H1 (cell line): ENCODE results near the gene TEAD1. TPM values are rescaled to one million over a fixed set of nuclear protein-coding genes. Genes with fewer than 3 reads are reported as not detected.

Source experiments
- CTCF ChIA-PET: fragments of 300-600 bp; sonication (Branson Sonifier 250); formaldehyde crosslinking; loops from one replicate; lab custom pipeline; 2021; ENCODE audit not compliant: partially characterized antibody; lab: Charles Lee
- POLR2A ChIA-PET: fragments of 300-600 bp; sonication (Branson Sonifier 250); formaldehyde crosslinking; loops from one replicate; lab custom pipeline; 2021; ENCODE audit warnings: inconsistent platforms; ENCODE audit not compliant: partially characterized antibody; lab: Charles Lee
- DNase-seq, 2 experiments: peaks; one replicate each; pipeline versions ENCODE4 v3.0.0 to v3.0.0-alpha.2; 2010 to 2022; ENCODE audit warnings: low spot score in 2 of 2, low read depth in 1 of 2, mixed read lengths in 1 of 2
- FAIRE-seq: peaks from 2 replicates; lab custom pipeline; 2011; peaks lifted over from hg19 to GRCh38; lab: Jason Lieb, UNC
- H2AFZ ChIP-seq: 2 replicates; pipeline ENCODE4 v1.8.1; 2012; ENCODE audit warnings: low read length, inconsistent platforms
- H2AK5ac ChIP-seq: 2 replicates; pipeline ENCODE4 v1.6.1; 2013; ENCODE audit warnings: low read depth, low read length
- H2BK120ac ChIP-seq: replicated peaks from 2 replicates; pipeline ENCODE3; 2013; ENCODE audit warnings: low read depth, low read length, inconsistent platforms
- H2BK12ac ChIP-seq: 2 replicates; pipeline ENCODE4 v1.6.1; 2013; ENCODE audit warnings: low read depth, low read length
- H2BK15ac ChIP-seq: 2 replicates; pipeline ENCODE4 v1.6.1; 2013; ENCODE audit warnings: low read length
- H2BK20ac ChIP-seq: 2 replicates; pipeline ENCODE4 v1.6.1; 2013; ENCODE audit warnings: low read length
- H2BK5ac ChIP-seq: 2 replicates; pipeline ENCODE4 v1.6.1; 2013; ENCODE audit warnings: low read depth, low read length
- H3K14ac ChIP-seq: 2 replicates; pipeline ENCODE4 v1.6.1; 2013; ENCODE audit warnings: inconsistent platforms; ENCODE audit not compliant: insufficient read length
- H3K18ac ChIP-seq: 2 replicates; pipeline ENCODE4 v1.6.1; 2013; ENCODE audit warnings: low read length; ENCODE audit errors: extremely low read depth
- H3K23ac ChIP-seq: 2 replicates; pipeline ENCODE4 v1.6.1; 2013; ENCODE audit warnings: inconsistent platforms; ENCODE audit not compliant: insufficient read length
- H3K23me2 ChIP-seq: 2 replicates; pipeline ENCODE4 v1.6.1; 2013; ENCODE audit warnings: low read depth, low read length
- H3K27ac ChIP-seq: 2 replicates; pipeline ENCODE4 v1.6.1; 2011; ENCODE audit warnings: low read depth, low read length, inconsistent platforms
- H3K27me3 ChIP-seq, 4 experiments: replicated peaks in 1 of 4; 1 replicate in 1 of 4; 2 replicates in 3 of 4; pipeline versions ENCODE4 v1.6.1 to v1.8.1; 2011 to 2013; ENCODE audit warnings: low read length in 3 of 4, mild to moderate bottlenecking in 3 of 4, inconsistent platforms in 2 of 4, mixed read lengths in 2 of 4, moderate library complexity in 1 of 4; ENCODE audit not compliant: control insufficient read depth in 3 of 4, insufficient read depth in 3 of 4; ENCODE audit errors: extremely low read depth in 1 of 4
- H3K36me3 ChIP-seq, 4 experiments: 2 replicates each; pipeline versions ENCODE4 v1.6.1 to v1.8.1; 2011 to 2013; ENCODE audit warnings: mild to moderate bottlenecking in 4 of 4, low read length in 3 of 4, moderate library complexity in 2 of 4, control low read depth in 1 of 4, inconsistent platforms in 1 of 4; ENCODE audit not compliant: insufficient read depth in 4 of 4, control insufficient read depth in 2 of 4
- H3K4ac ChIP-seq: replicated peaks from 2 replicates; pipeline ENCODE3; 2013; ENCODE audit warnings: low read length, low read depth, mixed read lengths, inconsistent platforms; ENCODE audit not compliant: insufficient read length
- H3K4me1 ChIP-seq, 4 experiments: replicated peaks in 1 of 4; 1 replicate in 1 of 4; 2 replicates in 3 of 4; pipeline versions ENCODE4 v1.6.1 to v1.8.1; 2011 to 2013; ENCODE audit warnings: low read length in 3 of 4, inconsistent platforms in 2 of 4, mixed read lengths in 1 of 4; ENCODE audit not compliant: insufficient read depth in 4 of 4, control insufficient read depth in 3 of 4
- H3K4me2 ChIP-seq, 2 experiments: 2 replicates each; pipeline versions ENCODE4 v1.6.1 to v1.8.1; 2011 to 2013; ENCODE audit warnings: low read depth in 2 of 2, low read length in 2 of 2, control low read depth in 1 of 2, inconsistent platforms in 1 of 2, mild to moderate bottlenecking in 1 of 2; ENCODE audit not compliant: insufficient read depth in 1 of 2
- H3K4me3 ChIP-seq, 4 experiments: fragments of 200-600, 300-600 bp in 1 of 4; sonication (generic), shearing (Covaris generic), sonication (Bioruptor Twin) in 1 of 4; 2 replicates each; pipeline versions ENCODE4 v1.5.1 to v1.8.1; 2011 to 2016; ENCODE audit warnings: low read length in 4 of 4, low read depth in 3 of 4, control low read depth in 2 of 4, inconsistent platforms in 2 of 4, mild to moderate bottlenecking in 2 of 4, mixed read lengths in 1 of 4, moderate library complexity in 1 of 4; ENCODE audit not compliant: insufficient read depth in 2 of 4; ENCODE audit errors: extremely low read depth in 1 of 4
- H3K56ac ChIP-seq: replicated peaks from 2 replicates; pipeline ENCODE3; 2013; ENCODE audit warnings: low read depth, mild to moderate bottlenecking, mixed read lengths, low read length, inconsistent platforms; ENCODE audit not compliant: insufficient read length
- H3K79me1 ChIP-seq: 2 replicates; pipeline ENCODE4 v1.6.1; 2013; ENCODE audit warnings: low read depth, low read length, control low read depth
- H3K79me2 ChIP-seq, 2 experiments: 2 replicates each; pipeline versions ENCODE4 v1.6.1 to v1.8.1; 2012 to 2013; ENCODE audit warnings: low read length in 2 of 2, mild to moderate bottlenecking in 2 of 2, inconsistent platforms in 1 of 2; ENCODE audit not compliant: insufficient read depth in 2 of 2, control insufficient read depth in 1 of 2
- H3K9ac ChIP-seq, 4 experiments: replicated peaks in 1 of 4; 1 replicate in 1 of 4; 2 replicates in 3 of 4; pipeline versions ENCODE4 v1.6.1 to v1.8.1; 2011 to 2013; ENCODE audit warnings: low read depth in 3 of 4, low read length in 3 of 4, control low read depth in 2 of 4, mild to moderate bottlenecking in 2 of 4, moderate library complexity in 2 of 4, inconsistent platforms in 1 of 4; ENCODE audit errors: extremely low read depth in 1 of 4
- H3K9me3 ChIP-seq, 2 experiments: 2 replicates each; pipeline versions ENCODE4 v1.6.1 to v1.8.1; 2012 to 2013; ENCODE audit warnings: mild to moderate bottlenecking in 2 of 2, moderate library complexity in 2 of 2, control low read depth in 1 of 2, inconsistent platforms in 1 of 2, low read depth in 1 of 2, low read length in 1 of 2, mixed read lengths in 1 of 2; ENCODE audit not compliant: insufficient read depth in 2 of 2
- H4K20me1 ChIP-seq, 2 experiments: replicated peaks in 1 of 2; 2 replicates each; pipeline versions ENCODE3 to v1.8.1; 2011 to 2013; ENCODE audit warnings: inconsistent platforms in 2 of 2, low read length in 2 of 2, mild to moderate bottlenecking in 1 of 2; ENCODE audit not compliant: insufficient read depth in 2 of 2, control insufficient read depth in 1 of 2
- H4K5ac ChIP-seq: 2 replicates; pipeline ENCODE4 v1.6.1; 2013; ENCODE audit warnings: low read length, low read depth, mixed read lengths, inconsistent platforms; ENCODE audit not compliant: insufficient read length
- H4K8ac ChIP-seq: 2 replicates; pipeline ENCODE4 v1.8.0; 2013; ENCODE audit warnings: mild to moderate bottlenecking, moderate library complexity, low read length, inconsistent platforms; ENCODE audit not compliant: insufficient read depth; ENCODE audit errors: extremely low read depth
- H4K91ac ChIP-seq: replicated peaks from 2 replicates; pipeline ENCODE3; 2013; ENCODE audit warnings: low read length, mixed read lengths, inconsistent platforms; ENCODE audit not compliant: insufficient read length
- ASH2L ChIP-seq: fragments of 200-600, 300-600 bp; sonication (generic); IDR thresholded peaks from one replicate; pipeline ENCODE4 v1.7.1; 2017; ENCODE audit warnings: low read length
- BCL11A ChIP-seq, 2 experiments: IDR thresholded peaks; one replicate each; pipeline ENCODE4 v1.6.1; 2011; ENCODE audit warnings: low read depth in 2 of 2, low read length in 2 of 2, mild to moderate bottlenecking in 2 of 2
- CBX5 ChIP-seq: fragments of 300-800, 300-1000 bp; sonication (generic); IDR thresholded peaks from 2 replicates; pipeline ENCODE4 v1.7.1; 2016; ENCODE audit warnings: antibody characterized with exemption, low read length, low read depth
- EGR1 ChIP-seq: IDR thresholded peaks from 2 replicates; pipeline ENCODE4 v1.6.1; 2011; ENCODE audit warnings: low read depth, low read length, borderline replicate concordance
- EZH2 ChIP-seq: fragments of 200-600 bp; sonication (generic); IDR thresholded peaks from 2 replicates; pipeline ENCODE4 v1.7.1; 2012; ENCODE audit warnings: low read depth, mild to moderate bottlenecking, moderate library complexity, low read length, inconsistent platforms; ENCODE audit not compliant: severe bottlenecking
- MAX ChIP-seq: IDR thresholded peaks from 2 replicates; pipeline ENCODE4 v1.6.1; 2012; ENCODE audit warnings: inconsistent platforms
- SP1 ChIP-seq: IDR thresholded peaks from 2 replicates; pipeline ENCODE4 v1.6.1; 2011; ENCODE audit warnings: low read depth, low read length
- TAF1 ChIP-seq: IDR thresholded peaks from 2 replicates; pipeline ENCODE4 v1.6.1; 2011; ENCODE audit warnings: mild to moderate bottlenecking, low read depth, low read length
- TBP ChIP-seq: IDR thresholded peaks from 2 replicates; pipeline ENCODE4 v1.6.1; 2011; ENCODE audit warnings: low read depth, low read length, improper control_type of control experiment
- USF2 ChIP-seq: IDR thresholded peaks from 2 replicates; pipeline ENCODE4 v1.6.1; 2011; ENCODE audit warnings: low read length, improper control_type of control experiment
- WGBS, 2 experiments: shearing (Covaris generic) in 1 of 2; methylation state at CpG; one replicate each; pipeline versions ENCODE4 v1.1.6 to v1.1.7; 2013 to 2015; ENCODE audit warnings: low lambda C conversion rate in 2 of 2, mixed read lengths in 2 of 2, inconsistent platforms in 1 of 2, low coverage in 1 of 2, missing lambda C conversion rate in 1 of 2; ENCODE audit not compliant: insufficient replicate concordance in 2 of 2, insufficient coverage in 1 of 2, insufficient read length in 1 of 2; ENCODE audit errors: extremely low coverage in 1 of 2, missing lambda C conversion rate in 1 of 2; 5-methylcytosine and 5-hydroxymethylcytosine counted together
- polyA plus RNA-seq, 7 experiments: library from polyadenylated mRNA; depleted of rRNA in 3 of 7; stranded (reverse) in 5 of 7; unstranded in 2 of 7; fragments of >200 nt in 5 of 7; fragments of 200-250 nt in 2 of 7; gene quantifications; 1 replicate in 5 of 7; 2 replicates in 1 of 7; 4 replicates in 1 of 7; pipeline versions ENCODE4 v1.2.1 to v1.2.3, GENCODE V29; 2011 to 2013; ENCODE audit warnings: missing spikeins in 2 of 7, mixed read lengths in 2 of 7
- total RNA-seq: library from RNA; stranded (reverse); fragmentation: NEBNext Ultra II Directional; extraction: Animal tissue kit (Norgen Biotek cat#: 25700); gene quantifications from 2 replicates; pipeline ENCODE4 v1.2.1, GENCODE V29; 2021

The TEAD1 gene
- total and polyA plus RNA-seq, 2 of the 8 experiments (the other 6 are each of a cell fraction or from before 2014, with no cell fraction given) = 15.6 to 67.4 TPM

- peak overlapping the region; percentile 55 for H3K27ac ChIP-seq
- peaks cover 0 to 15% of the 10 kb centered on the region in 2 experiments; a peak in 1 of 4 replicates for H3K79me2 ChIP-seq
- H4K20me1 ChIP-seq = no peaks in the 10 kb centered on the region
- no peak overlapping the region for H3K14ac ChIP-seq
- POLR2A ChIA-PET = interaction anchor here (0.8 to 3.5 kb wide), 7 partner anchors 20 to 188 kb away, joined by 3 to 20 read pairs (median 3); no protein-coding TSS in a partner anchor
- peaks cover 6 to 29% (median 26%) of the 10 kb centered on the region in 4 experiments for H3K4me1 ChIP-seq
- H2BK120ac ChIP-seq = peak overlapping the region; percentile 63
- no peak overlapping the region for H4K5ac ChIP-seq
- no peaks in the 10 kb centered on the region for H3K27me3 ChIP-seq
- no peak overlapping the region for H3K23ac ChIP-seq
- H2BK20ac ChIP-seq = peak overlapping the region; percentile 37; the same call in 1 of the 2 replicates
- no peak overlapping the region for H3K4ac ChIP-seq
- H3K23me2 ChIP-seq = peaks cover 3% of the 10 kb centered on the region
- H4K8ac ChIP-seq = no peak overlapping the region
- H3K9me3 ChIP-seq = no peaks in the 10 kb centered on the region
- no peak for FAIRE-seq
- no peak for DNase-seq
- no peaks in the 10 kb centered on the region for H3K79me1 ChIP-seq
- H3K56ac ChIP-seq = no peak overlapping the region
- no peaks in the 10 kb centered on the region for H3K36me3 ChIP-seq
- peak overlapping the region; percentile 11 for H3K18ac ChIP-seq
- H4K91ac ChIP-seq = peak overlapping the region; percentile 50
- H2BK15ac ChIP-seq = 0 out of 2 replicates have a peak overlapping the region, but pooled peaks have one; percentile 18
- peak overlapping the region in 1 of 2 experiments; percentile 85; a peak in 1 of 4 replicates for H3K4me2 ChIP-seq
- H3K9ac ChIP-seq = no peak overlapping the region; a peak in 1 of 7 replicates
- CTCF ChIA-PET = interaction anchor here (1.0 to 10.8 kb wide), 12 partner anchors 13 to 535 kb away, joined by 3 to 88 read pairs (median 3); no protein-coding TSS in a partner anchor
- H3K4me3 ChIP-seq = peak overlapping the region in 1 of 4 experiments; percentile 48; a peak in 1 of 8 replicates
- peak overlapping the region; percentile 67; the same call in 1 of the 2 replicates for H2BK5ac ChIP-seq
- H2AFZ ChIP-seq = no peak overlapping the region
- 44% methylated on average over 6 of the region's 6 CpGs; no CpG with 5 or more reads in 1 of the 2 experiments for WGBS, 2 experiments
- H2AK5ac ChIP-seq = no peak overlapping the region; the same call in 1 of the 2 replicates
- H2BK12ac ChIP-seq = peak overlapping the region; percentile 84; the same call in 1 of the 2 replicates
- TF ChIP-seq EZH2 (no peak), EGR1 (no peak), TAF1 (0 out of 2 replicates have a peak, but pooled peaks have one; percentile 20), ASH2L (no peak), SP1 (no peak), USF2 (no peak), TBP (0 out of 2 replicates have a peak, but pooled peaks have one; percentile 12), MAX (peak; percentile 48; the same call in 1 of the 2 replicates), BCL11A (IDR thresholded peaks at IDR 0.05; ENCODE audit: low read depth in 2 of 2, low read length in 2 of 2) (no peak), CBX5 (no peak)
These were observed 191.8 kb downstream of the TEAD1 start for GRCh38 chr11:12865863-12866595.
